Measurements from ENCODE around the gene IL27RA.
A peak's percentile ranks its signal among the peaks of the same experiment; 100 is the strongest.

The IL27RA gene

GRCh38 chr19:14059093-14059480, 27.5 kb downstream of the IL27RA start:
- WGBS, 2 experiments, result 34 to 35% methylated on average over 15 of the region's 15 CpGs
- Histone ChIP-seq H3K9me3 (ENCODE audit: control insufficient read depth, low read length) (no peaks in the 10 kb centered on the region), H3K4me3 (ENCODE audit: insufficient read depth, low read depth, low read length) (no peak overlapping the region), H3K27me3 (ENCODE audit: control insufficient read depth, insufficient read depth, low read length, poor library complexity, severe bottlenecking) (peaks cover 34% of the 10 kb centered on the region), H3K36me3 (ENCODE audit: control insufficient read depth, insufficient read depth, low read length) (no peaks in the 10 kb centered on the region), H3K4me1 (ENCODE audit: control insufficient read depth, insufficient read depth, low read length) (peaks cover 4% of the 10 kb centered on the region), H3K27ac (ENCODE audit: insufficient read depth, low read depth, low read length, poor library complexity, severe bottlenecking) (no peak overlapping the region)

DNA sequence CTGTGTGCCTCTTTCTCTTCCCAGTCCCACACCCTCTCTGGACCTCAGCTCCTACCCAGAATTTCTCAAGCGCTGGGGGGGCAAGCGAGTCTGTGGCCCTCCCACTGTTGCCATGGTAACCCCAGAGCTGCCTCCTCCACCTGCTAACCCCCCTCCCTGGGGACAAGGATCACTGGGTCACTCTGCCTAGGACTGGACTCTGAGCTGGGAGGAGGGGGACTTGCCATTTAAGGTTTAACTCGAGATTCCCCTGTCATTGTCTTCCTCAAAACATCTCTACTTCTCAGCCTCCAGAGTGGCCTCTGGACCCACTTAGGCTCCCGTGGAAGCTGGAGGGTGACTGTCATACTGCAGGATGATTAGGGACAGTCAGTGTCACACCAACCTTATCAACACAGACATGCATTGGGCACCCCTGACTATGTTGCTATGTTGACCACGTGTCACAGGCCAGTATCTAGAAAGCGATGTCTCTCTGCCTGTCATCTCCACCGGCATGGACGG, 28.1 kb downstream of the IL27RA start:
- Histone ChIP-seq H3K4me1 (ENCODE audit: control insufficient read depth, insufficient read depth, low read length) (peaks cover 4% of the 10 kb centered on the region), H3K27ac (ENCODE audit: insufficient read depth, low read depth, low read length, poor library complexity, severe bottlenecking) (no peak overlapping the region), H3K36me3 (ENCODE audit: control insufficient read depth, insufficient read depth, low read length) (no peaks in the 10 kb centered on the region), H3K4me3 (ENCODE audit: insufficient read depth, low read depth, low read length) (no peak overlapping the region), H3K9me3 (ENCODE audit: control insufficient read depth, low read length) (no peaks in the 10 kb centered on the region), H3K27me3 (ENCODE audit: control insufficient read depth, insufficient read depth, low read length, poor library complexity, severe bottlenecking) (peaks cover 34% of the 10 kb centered on the region)
- WGBS, 2 experiments, result 60 to 67% methylated on average over 8 of the region's 8 CpGs

- peaks cover 4% of the 10 kb centered on the region for H3K4me1 ChIP-seq (ENCODE audit: control insufficient read depth, insufficient read depth, low read length)
- 75 to 77% methylated on average over 9 of the region's 9 CpGs for WGBS, 2 experiments
- no peak overlapping the region for H3K27ac ChIP-seq (ENCODE audit: insufficient read depth, low read depth, low read length, poor library complexity, severe bottlenecking)
- no peak overlapping the region for H3K4me3 ChIP-seq (ENCODE audit: insufficient read depth, low read depth, low read length)
- H3K36me3 ChIP-seq (ENCODE audit: control insufficient read depth, insufficient read depth, low read length), result no peaks in the 10 kb centered on the region
- H3K27me3 ChIP-seq (ENCODE audit: control insufficient read depth, insufficient read depth, low read length, poor library complexity, severe bottlenecking), result peaks cover 33% of the 10 kb centered on the region
- H3K9me3 ChIP-seq (ENCODE audit: control insufficient read depth, low read length), result no peaks in the 10 kb centered on the region
These were observed 29.7 kb downstream of the IL27RA start for GRCh38 chr19:14061081-14061749.

GRCh38 chr19:14061751-14062557, 30.4 kb downstream of the IL27RA start, which contains the start of gene PALM3:
PALM3 (minus strand) TSS chr19:14062076; CDS start chr19:14061980, 96 bp downstream.
- H3K27ac ChIP-seq (ENCODE audit: insufficient read depth, low read depth, low read length, poor library complexity, severe bottlenecking), result no peak within 1 kb of the TSS

DNA sequence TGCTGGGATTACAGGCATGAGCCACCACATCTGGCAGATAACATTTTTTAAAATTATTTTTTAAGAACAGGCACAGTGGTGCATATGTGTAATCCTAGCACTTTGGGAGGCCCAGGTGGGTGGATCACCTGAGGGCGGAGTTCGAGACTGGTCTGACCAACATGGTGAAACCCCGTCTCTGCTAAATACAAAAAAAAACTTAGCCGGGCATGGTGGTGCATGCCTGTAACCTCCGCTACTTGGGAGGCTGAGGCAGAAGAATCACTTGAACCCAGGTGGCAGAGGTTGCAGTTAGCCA, 30.9 kb downstream of the IL27RA start:
- Histone ChIP-seq H3K4me3 (ENCODE audit: insufficient read depth, low read depth, low read length) (no peak overlapping the region), H3K36me3 (ENCODE audit: control insufficient read depth, insufficient read depth, low read length) (no peaks in the 10 kb centered on the region), H3K27ac (ENCODE audit: insufficient read depth, low read depth, low read length, poor library complexity, severe bottlenecking) (no peak overlapping the region), H3K4me1 (ENCODE audit: control insufficient read depth, insufficient read depth, low read length) (peaks cover 4% of the 10 kb centered on the region), H3K9me3 (ENCODE audit: control insufficient read depth, low read length) (no peaks in the 10 kb centered on the region), H3K27me3 (ENCODE audit: control insufficient read depth, insufficient read depth, low read length, poor library complexity, severe bottlenecking) (peaks cover 21% of the 10 kb centered on the region)
- 89 to 94% methylated on average over 5 of the region's 5 CpGs for WGBS, 2 experiments

More at GRCh38 chr19:14061751-14062557, 30.4 kb downstream of the IL27RA start, which contains the start of gene PALM3:
- 87 to 88% methylated on average over 19 of the region's 19 CpGs for WGBS, 2 experiments
- Histone ChIP-seq H3K4me3 (ENCODE audit: insufficient read depth, low read depth, low read length) (no peak within 1 kb of the TSS), H3K4me1 (ENCODE audit: control insufficient read depth, insufficient read depth, low read length) (peaks cover 4% of the 10 kb centered on the region), H3K27me3 (ENCODE audit: control insufficient read depth, insufficient read depth, low read length, poor library complexity, severe bottlenecking) (peaks cover 26% of the 10 kb centered on the region), H3K36me3 (ENCODE audit: control insufficient read depth, insufficient read depth, low read length) (no peaks in the 10 kb centered on the region), H3K9me3 (ENCODE audit: control insufficient read depth, low read length) (no peaks in the 10 kb centered on the region)

DNA sequence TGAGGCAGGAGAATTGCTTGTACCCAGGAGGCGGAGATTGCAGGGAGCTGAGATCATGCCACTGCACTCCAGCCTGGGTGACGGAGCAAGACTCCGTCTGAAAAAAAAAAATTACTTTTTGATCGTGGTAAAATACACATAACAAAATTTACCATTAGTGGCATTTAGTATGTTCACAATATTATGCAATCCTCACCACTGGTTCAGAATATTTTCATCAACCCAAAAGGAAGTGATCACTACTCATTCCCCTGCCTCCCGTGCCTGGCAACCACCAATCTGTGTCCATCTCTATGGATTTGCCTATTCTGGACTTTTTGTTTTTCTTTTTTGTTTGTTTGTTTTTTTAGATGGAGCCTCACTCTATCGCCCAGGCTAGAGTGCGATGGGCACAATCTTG, 31.5 kb downstream of the IL27RA start:
- peaks cover 4% of the 10 kb centered on the region for H3K4me1 ChIP-seq (ENCODE audit: control insufficient read depth, insufficient read depth, low read length)
- 92 to 93% methylated on average over 7 of the region's 7 CpGs for WGBS, 2 experiments
- no peaks in the 10 kb centered on the region for H3K36me3 ChIP-seq (ENCODE audit: control insufficient read depth, insufficient read depth, low read length)
- H3K4me3 ChIP-seq (ENCODE audit: insufficient read depth, low read depth, low read length), result no peak overlapping the region
- H3K9me3 ChIP-seq (ENCODE audit: control insufficient read depth, low read length), result no peaks in the 10 kb centered on the region
- H3K27me3 ChIP-seq (ENCODE audit: control insufficient read depth, insufficient read depth, low read length, poor library complexity, severe bottlenecking), result peaks cover 16% of the 10 kb centered on the region
- H3K27ac ChIP-seq (ENCODE audit: insufficient read depth, low read depth, low read length, poor library complexity, severe bottlenecking), result no peak overlapping the region

- Histone ChIP-seq H3K9me3 (ENCODE audit: control insufficient read depth, low read length) (no peaks in the 10 kb centered on the region), H3K36me3 (ENCODE audit: control insufficient read depth, insufficient read depth, low read length) (no peaks in the 10 kb centered on the region), H3K27ac (ENCODE audit: insufficient read depth, low read depth, low read length, poor library complexity, severe bottlenecking) (no peak overlapping the region), H3K27me3 (ENCODE audit: control insufficient read depth, insufficient read depth, low read length, poor library complexity, severe bottlenecking) (peaks cover 4% of the 10 kb centered on the region), H3K4me1 (ENCODE audit: control insufficient read depth, insufficient read depth, low read length) (no peaks in the 10 kb centered on the region), H3K4me3 (ENCODE audit: insufficient read depth, low read depth, low read length) (no peak overlapping the region)
- 60 to 72% methylated on average over 2 of the region's 2 CpGs for WGBS, 2 experiments
These were observed 34.6 kb downstream of the IL27RA start for GRCh38 chr19:14066134-14066533.

- Histone ChIP-seq H3K9me3 (ENCODE audit: control insufficient read depth, low read length) (no peaks in the 10 kb centered on the region), H3K36me3 (ENCODE audit: control insufficient read depth, insufficient read depth, low read length) (no peaks in the 10 kb centered on the region), H3K4me1 (ENCODE audit: control insufficient read depth, insufficient read depth, low read length) (peaks cover 3% of the 10 kb centered on the region), H3K27ac (ENCODE audit: insufficient read depth, low read depth, low read length, poor library complexity, severe bottlenecking) (no peak overlapping the region), H3K27me3 (ENCODE audit: control insufficient read depth, insufficient read depth, low read length, poor library complexity, severe bottlenecking) (peaks cover 44% of the 10 kb centered on the region), H3K4me3 (ENCODE audit: insufficient read depth, low read depth, low read length) (no peak overlapping the region)
- WGBS, 2 experiments, result 94 to 95% methylated on average over 43 of the region's 43 CpGs
These were observed 38.9 kb downstream of the IL27RA start for GRCh38 chr19:14070268-14071050.

- Histone ChIP-seq H3K4me3 (ENCODE audit: insufficient read depth, low read depth, low read length) (peak within 1 kb of the TSS; percentile 56), H3K4me1 (ENCODE audit: control insufficient read depth, insufficient read depth, low read length) (peaks cover 3% of the 10 kb centered on the region), H3K9me3 (ENCODE audit: control insufficient read depth, low read length) (no peaks in the 10 kb centered on the region), H3K27ac (ENCODE audit: insufficient read depth, low read depth, low read length, poor library complexity, severe bottlenecking) (no peak within 1 kb of the TSS), H3K27me3 (ENCODE audit: control insufficient read depth, insufficient read depth, low read length, poor library complexity, severe bottlenecking) (peaks cover 58% of the 10 kb centered on the region), H3K36me3 (ENCODE audit: control insufficient read depth, insufficient read depth, low read length) (no peaks in the 10 kb centered on the region)
- 4 to 5% methylated on average over 51 of the region's 51 CpGs for WGBS, 2 experiments
These were observed 41.1 kb downstream of the IL27RA start, which contains the start of gene MISP3 for GRCh38 chr19:14072535-14073260. MISP3 (plus strand) TSS chr19:14072786; CDS start chr19:14073310, 524 bp downstream.

Measured in ectodermal cell (in vitro differentiated cells).